Neuronal stem cell (in vitro differentiated cells): ENCODE results near the gene SCAP.
"Not testable (repeated sequence)": the region's sequence is repeated elsewhere in the genome, so short reads cannot be mapped to it uniquely, and the experiment has no call there.

Source experiments
- DNase-seq: peaks from one replicate; pipeline ENCODE4 v3.0.0-alpha.2; 2013; ENCODE audit warnings: low spot score
- H2AFZ ChIP-seq: one replicate; pipeline ENCODE4 v1.6.1; 2013; ENCODE audit warnings: mild to moderate bottlenecking, low read length, inconsistent platforms
- H2AK5ac ChIP-seq: 2 replicates; pipeline ENCODE4 v1.6.1; 2013; ENCODE audit warnings: low read depth, mild to moderate bottlenecking, inconsistent platforms, low read length, moderate library complexity, mixed read lengths
- H2BK120ac ChIP-seq: 2 replicates; pipeline ENCODE4 v1.6.1; 2013; ENCODE audit warnings: low read depth, mild to moderate bottlenecking, inconsistent platforms, low read length, moderate library complexity, mixed read lengths
- H2BK12ac ChIP-seq: one replicate; pipeline ENCODE4 v1.6.1; 2013; ENCODE audit warnings: low read length, inconsistent platforms
- H2BK15ac ChIP-seq: 2 replicates; pipeline ENCODE4 v1.6.1; 2013; ENCODE audit warnings: mild to moderate bottlenecking, low read length, inconsistent platforms, mixed read lengths
- H2BK5ac ChIP-seq: one replicate; pipeline ENCODE4 v1.6.1; 2013; ENCODE audit warnings: inconsistent platforms, mild to moderate bottlenecking, low read length, moderate library complexity
- H3K14ac ChIP-seq: one replicate; pipeline ENCODE4 v1.6.1; 2013; ENCODE audit warnings: low read length, inconsistent platforms
- H3K18ac ChIP-seq: 2 replicates; pipeline ENCODE4 v1.6.1; 2013; ENCODE audit warnings: low read length, inconsistent platforms
- H3K23ac ChIP-seq: 2 replicates; pipeline ENCODE4 v1.6.1; 2013; ENCODE audit warnings: low read depth, mild to moderate bottlenecking, mixed read lengths, low read length, inconsistent platforms; ENCODE audit not compliant: poor library complexity
- H3K27ac ChIP-seq: replicated peaks from 3 replicates; pipeline ENCODE4 v1.5.1; 2013; ENCODE audit warnings: low read length, inconsistent platforms
- H3K27me3 ChIP-seq, 3 experiments: 2 replicates each; pipeline ENCODE4 v1.6.1; 2013; ENCODE audit warnings: low read length in 3 of 3, mild to moderate bottlenecking in 2 of 3, inconsistent platforms in 1 of 3, low read depth in 1 of 3, mixed read lengths in 1 of 3, moderate library complexity in 1 of 3; ENCODE audit not compliant: control insufficient read depth in 3 of 3, insufficient read depth in 3 of 3
- H3K36me3 ChIP-seq, 2 donors: replicated peaks in 1 of 2; 2 replicates each; pipeline ENCODE4 v1.6.1; 2013; ENCODE audit warnings: low read length in 2 of 2; ENCODE audit not compliant: control insufficient read depth in 2 of 2, insufficient read depth in 2 of 2
- H3K4ac ChIP-seq: 2 replicates; pipeline ENCODE4 v1.6.1; 2013; ENCODE audit warnings: inconsistent platforms, mild to moderate bottlenecking, low read length, moderate library complexity
- H3K4me1 ChIP-seq, 2 donors: 1 replicate in 1 of 2; 2 replicates in 1 of 2; pipeline ENCODE4 v1.6.1; 2013; ENCODE audit warnings: low read length in 2 of 2, low read depth in 1 of 2; ENCODE audit not compliant: control insufficient read depth in 2 of 2, insufficient read depth in 1 of 2
- H3K4me2 ChIP-seq: one replicate; pipeline ENCODE4 v1.6.1; 2013; ENCODE audit warnings: mild to moderate bottlenecking, low read length, inconsistent platforms; ENCODE audit not compliant: insufficient read depth, poor library complexity, severe bottlenecking
- H3K4me3 ChIP-seq, 2 donors: 2 replicates each; pipeline ENCODE4 v1.5.1; 2013; ENCODE audit warnings: low read length in 2 of 2, mild to moderate bottlenecking in 2 of 2, inconsistent platforms in 1 of 2, moderate library complexity in 1 of 2
- H3K79me1 ChIP-seq: one replicate; pipeline ENCODE4 v1.6.1; 2013; ENCODE audit warnings: low read depth, mild to moderate bottlenecking, inconsistent platforms, low read length, moderate library complexity
- H3K9ac ChIP-seq: one replicate; pipeline ENCODE4 v1.6.1; 2013; ENCODE audit warnings: mild to moderate bottlenecking, low read depth, low read length, inconsistent platforms; ENCODE audit not compliant: poor library complexity
- H3K9me3 ChIP-seq, 2 donors: replicated peaks in 1 of 2; 2 replicates each; pipeline versions ENCODE3 to v1.6.1; 2013; ENCODE audit warnings: low read length in 2 of 2, mild to moderate bottlenecking in 2 of 2, inconsistent platforms in 1 of 2, low read depth in 1 of 2, mixed read lengths in 1 of 2, moderate library complexity in 1 of 2; ENCODE audit not compliant: control insufficient read depth in 2 of 2, insufficient read depth in 1 of 2
- H4K8ac ChIP-seq: one replicate; pipeline ENCODE4 v1.6.1; 2013; ENCODE audit warnings: low read depth, mild to moderate bottlenecking, inconsistent platforms, low read length, moderate library complexity
- H4K91ac ChIP-seq: one replicate; pipeline ENCODE4 v1.6.1; 2013; ENCODE audit warnings: low read length, low read depth, mild to moderate bottlenecking, inconsistent platforms; ENCODE audit not compliant: poor library complexity
- WGBS, 2 donors: extraction: QIAGEN DNeasy Blood & Tissue Kit; methylation state at CpG; one replicate each; pipeline ENCODE4 v1.1.7; 2013; ENCODE audit warnings: missing lambda C conversion rate in 2 of 2, mixed read lengths in 1 of 2; ENCODE audit not compliant: insufficient read length in 2 of 2, insufficient replicate concordance in 1 of 2; ENCODE audit errors: extremely low coverage in 2 of 2; 5-methylcytosine and 5-hydroxymethylcytosine counted together

The SCAP gene

DNA sequence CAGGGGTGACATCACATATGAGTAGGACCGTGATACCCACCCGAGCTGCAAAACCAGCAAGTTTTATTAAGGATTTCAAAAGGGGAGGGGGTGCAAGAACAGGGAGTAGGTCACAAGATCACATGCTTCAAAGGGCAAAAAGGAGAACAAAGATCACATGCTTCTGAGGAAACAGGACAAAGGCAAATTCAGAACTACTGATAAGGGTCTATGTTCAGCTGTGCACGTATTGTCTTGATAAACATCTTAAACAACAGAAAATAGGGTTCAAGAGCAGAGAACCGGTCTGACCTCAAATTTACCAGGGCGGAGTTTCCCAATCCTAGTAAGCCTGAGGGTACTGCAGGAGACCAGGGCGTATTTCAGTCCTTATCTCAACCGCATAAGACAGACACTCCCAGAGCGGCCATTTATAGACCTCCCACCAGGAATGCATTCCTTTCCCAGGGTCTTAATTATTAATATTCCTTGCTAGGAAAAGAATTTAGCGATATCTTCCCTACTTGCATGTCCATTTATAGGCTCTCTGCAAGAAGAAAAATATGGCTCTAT, 16.1 kb downstream of the SCAP start:
- H3K4me3 ChIP-seq, H2AFZ ChIP-seq, H2BK15ac ChIP-seq, H4K91ac ChIP-seq, H3K4me1 ChIP-seq, H2AK5ac ChIP-seq, H3K9me3 ChIP-seq, H3K27ac ChIP-seq, H2BK12ac ChIP-seq, H3K4ac ChIP-seq, DNase-seq, H3K18ac ChIP-seq, H2BK120ac ChIP-seq, H3K79me1 ChIP-seq, H3K36me3 ChIP-seq, H4K8ac ChIP-seq, H3K27me3 ChIP-seq, H3K14ac ChIP-seq, H3K4me2 ChIP-seq, H3K23ac ChIP-seq, H3K9ac ChIP-seq, H2BK5ac ChIP-seq: not testable (repeated sequence)
- no CpG with 5 or more reads among the region's 9 CpGs for WGBS, 2 donors

DNA sequence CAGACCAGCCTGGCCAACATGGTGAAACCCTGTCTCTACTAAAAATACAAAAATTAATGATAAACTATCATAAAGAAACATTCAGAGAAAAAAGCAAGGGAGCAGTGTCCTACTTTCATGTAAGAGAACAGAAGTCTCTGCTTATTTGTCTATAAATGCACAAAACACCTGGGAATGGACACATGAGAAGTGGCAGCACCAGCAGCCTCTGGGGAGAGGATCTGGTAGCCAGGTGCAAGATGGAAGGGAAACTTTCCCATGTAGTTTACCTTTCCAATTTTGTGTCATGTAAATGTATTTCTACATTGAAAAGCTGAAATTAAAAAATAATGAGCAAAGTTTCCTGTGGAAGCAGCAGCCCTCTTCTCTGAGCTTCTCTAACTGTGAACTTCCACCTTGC, 18.8 kb downstream of the SCAP start:
- no peak overlapping the region for H4K8ac ChIP-seq
- H3K4me2 ChIP-seq, result no peak overlapping the region
- DNase-seq, result no peak
- no peak overlapping the region for H3K27ac ChIP-seq
- H3K4me1 ChIP-seq, result peaks cover 0 to 1% of the 10 kb centered on the region in 2 donors
- H3K36me3 ChIP-seq, result no peaks in the 10 kb centered on the region
- H3K27me3 ChIP-seq, result no peaks in the 10 kb centered on the region
- no peak overlapping the region for H3K23ac ChIP-seq
- no peak overlapping the region for H2AK5ac ChIP-seq
- H3K79me1 ChIP-seq, result peaks cover 8% of the 10 kb centered on the region
- H4K91ac ChIP-seq, result no peak overlapping the region
- H3K9me3 ChIP-seq, result peaks cover 0 to 4% of the 10 kb centered on the region in 2 donors
- no peak overlapping the region for H3K18ac ChIP-seq
- no peak overlapping the region for H2BK5ac ChIP-seq
- H3K4me3 ChIP-seq, result no peak overlapping the region
- no peak overlapping the region for H3K4ac ChIP-seq
- no peak overlapping the region for H3K9ac ChIP-seq
- H2BK12ac ChIP-seq, result no peak overlapping the region
- no peak overlapping the region for H2AFZ ChIP-seq
- H2BK120ac ChIP-seq, result no peak overlapping the region
- H3K14ac ChIP-seq, result no peak overlapping the region
- no peak overlapping the region for H2BK15ac ChIP-seq

DNA sequence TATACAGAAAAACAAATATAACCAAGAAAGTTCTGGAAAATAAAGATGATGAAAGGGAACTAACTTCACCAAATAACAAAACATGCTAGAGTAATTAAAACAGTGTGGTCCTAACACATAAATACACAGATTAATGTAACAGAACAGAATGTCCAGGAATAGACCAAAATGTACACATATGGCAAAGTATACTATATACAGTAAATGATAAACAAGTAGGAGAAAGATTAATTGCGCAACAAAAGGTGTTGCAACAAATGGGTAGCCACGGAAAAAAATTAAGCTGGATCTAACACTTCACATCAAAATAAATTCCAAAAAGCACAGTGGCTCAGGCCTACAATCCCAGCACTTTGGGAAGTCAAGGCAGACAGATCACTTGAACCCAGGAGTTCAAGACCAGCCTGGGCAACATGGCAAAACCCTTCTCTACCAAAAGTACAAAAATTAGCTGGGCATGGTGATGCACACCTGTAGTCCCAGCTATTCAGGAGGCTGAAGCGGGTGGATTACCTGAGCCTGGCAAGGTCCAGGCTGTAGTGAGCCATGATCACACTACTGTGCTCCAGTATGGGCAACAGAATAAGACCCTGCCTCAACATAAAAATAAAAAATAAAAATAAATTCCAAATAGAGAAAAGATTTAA, 19.8 kb downstream of the SCAP start:
- H3K4me2 ChIP-seq, result no peak overlapping the region
- no peak overlapping the region for H3K14ac ChIP-seq
- peaks cover 0 to 4% of the 10 kb centered on the region in 2 donors for H3K9me3 ChIP-seq
- no peak overlapping the region for H4K91ac ChIP-seq
- no peaks in the 10 kb centered on the region for H3K36me3 ChIP-seq
- H4K8ac ChIP-seq, result no peak overlapping the region
- no peak overlapping the region for H3K4me3 ChIP-seq
- no peak overlapping the region for H2BK5ac ChIP-seq
- no peak overlapping the region for H3K9ac ChIP-seq
- no peaks in the 10 kb centered on the region for H3K4me1 ChIP-seq
- no CpG with 5 or more reads among the region's 3 CpGs for WGBS, 2 donors
- no peak overlapping the region for H2AFZ ChIP-seq
- no peak overlapping the region for H3K18ac ChIP-seq
- no peak for DNase-seq
- H3K4ac ChIP-seq, result no peak overlapping the region
- peaks cover 8% of the 10 kb centered on the region for H3K79me1 ChIP-seq
- H2BK15ac ChIP-seq, result no peak overlapping the region
- no peak overlapping the region for H3K27ac ChIP-seq
- no peak overlapping the region for H2AK5ac ChIP-seq
- H2BK12ac ChIP-seq, result no peak overlapping the region
- no peak overlapping the region for H2BK120ac ChIP-seq
- H3K27me3 ChIP-seq, result no peaks in the 10 kb centered on the region
- no peak overlapping the region for H3K23ac ChIP-seq

DNA sequence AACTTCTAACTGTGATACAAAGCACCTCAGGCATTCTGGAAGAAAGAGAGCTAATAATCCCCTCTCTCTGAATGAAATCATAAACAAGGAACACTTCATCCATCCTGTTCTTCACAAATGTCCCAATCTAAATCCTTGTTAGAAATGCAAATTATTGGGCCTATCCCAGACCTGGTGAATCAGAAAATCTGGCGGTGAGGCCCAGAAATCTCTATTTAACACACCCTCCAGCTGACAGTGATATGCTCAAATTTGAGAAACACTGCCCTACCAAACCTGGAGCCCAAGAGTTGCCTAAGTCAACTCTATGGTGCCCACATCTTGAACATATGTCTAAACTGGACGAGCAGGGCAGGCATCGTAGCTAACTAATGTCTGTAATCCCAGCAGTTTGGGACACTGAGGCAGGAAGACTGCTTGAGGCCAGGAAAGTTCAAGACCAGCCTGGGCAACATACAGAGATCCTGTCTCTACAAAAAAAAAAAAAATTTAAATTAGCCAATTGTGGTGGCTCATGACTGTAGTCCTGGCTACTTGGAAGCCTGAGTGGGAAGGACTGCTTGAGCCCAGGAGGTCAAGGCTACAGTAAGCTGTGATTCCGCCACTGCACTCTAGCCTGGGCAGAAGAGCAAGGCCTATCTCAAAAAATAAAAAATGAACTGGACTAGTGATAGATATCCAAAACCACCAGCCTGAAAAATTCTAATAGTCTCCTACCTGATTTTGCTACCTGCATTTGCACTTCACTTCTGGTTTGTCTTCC, 23.1 kb downstream of the SCAP start:
- no peak overlapping the region for H3K4ac ChIP-seq
- H3K27me3 ChIP-seq, result no peaks in the 10 kb centered on the region
- WGBS, 2 donors, result no CpG with 5 or more reads among the region's 4 CpGs
- no peak overlapping the region for H2AK5ac ChIP-seq
- no peak for DNase-seq
- no peak overlapping the region for H3K23ac ChIP-seq
- H3K79me1 ChIP-seq, result peaks cover 5% of the 10 kb centered on the region
- H3K9ac ChIP-seq, result no peak overlapping the region
- no peak overlapping the region for H2AFZ ChIP-seq
- H3K18ac ChIP-seq, result no peak overlapping the region
- no peaks in the 10 kb centered on the region for H3K36me3 ChIP-seq
- H3K4me3 ChIP-seq, result no peak overlapping the region
- no peak overlapping the region for H3K4me2 ChIP-seq
- H2BK120ac ChIP-seq, result no peak overlapping the region
- no peaks in the 10 kb centered on the region for H3K9me3 ChIP-seq
- no peak overlapping the region for H3K27ac ChIP-seq
- no peak overlapping the region for H2BK15ac ChIP-seq
- no peaks in the 10 kb centered on the region for H3K4me1 ChIP-seq
- no peak overlapping the region for H3K14ac ChIP-seq
- H4K8ac ChIP-seq, result no peak overlapping the region
- H2BK12ac ChIP-seq, result no peak overlapping the region
- no peak overlapping the region for H4K91ac ChIP-seq
- H2BK5ac ChIP-seq, result no peak overlapping the region
